GM13977 (cell line): Measurements from ENCODE around the gene DLG4.

Experiments
- DNase-seq: peaks from one replicate; pipeline ENCODE4 v3.0.0; 2012; ENCODE audit warnings: low spot score
- in situ Hi-C: fragments of 300-500 bp; cut with MboI; formaldehyde crosslinking; loops from one replicate; pipeline ENCODE4 v1.12.0; 2022; ENCODE audit warnings: low sequenced_read_pairs, low pct_unique_long_range_greater_than_20kb, mixed read lengths, inconsistent platforms; ENCODE audit not compliant: unreplicated experiment
- TF ChIP-seq, protein P1 (sequence below): IDR thresholded peaks from 2 replicates; pipeline ENCODE4 v1.5.1; 2012; ENCODE audit warnings: mild to moderate bottlenecking, control low read depth; ENCODE audit not compliant: insufficient read depth; ENCODE audit errors: extremely low read depth, missing control alignments

The DLG4 gene

DNA sequence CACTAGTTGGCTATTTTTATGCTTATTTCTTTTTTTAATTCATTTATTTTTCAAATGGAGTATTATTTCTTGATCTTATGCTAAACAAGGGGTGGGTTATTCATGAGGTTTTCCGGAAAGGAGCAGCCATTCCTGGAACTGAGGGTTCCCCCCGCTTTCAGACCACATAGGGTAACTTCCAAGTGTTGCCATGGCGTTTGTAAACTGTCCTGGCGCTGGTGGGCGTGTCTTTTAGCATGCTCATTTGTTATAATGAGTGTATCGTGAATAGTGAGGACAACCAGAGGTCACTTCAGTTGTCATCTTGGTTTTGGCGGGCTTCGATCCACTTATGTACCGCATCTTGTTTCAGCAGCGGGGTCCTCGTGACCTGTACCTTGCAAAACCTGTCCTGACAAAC, 75.4 kb downstream of the DLG4 start:
- in situ Hi-C loops: loop anchor here (25.0 kb wide), 1 partner anchor 232 kb away; no protein-coding TSS in a partner anchor
- DNase-seq: no peak
- TF ChIP-seq, protein P1, sequence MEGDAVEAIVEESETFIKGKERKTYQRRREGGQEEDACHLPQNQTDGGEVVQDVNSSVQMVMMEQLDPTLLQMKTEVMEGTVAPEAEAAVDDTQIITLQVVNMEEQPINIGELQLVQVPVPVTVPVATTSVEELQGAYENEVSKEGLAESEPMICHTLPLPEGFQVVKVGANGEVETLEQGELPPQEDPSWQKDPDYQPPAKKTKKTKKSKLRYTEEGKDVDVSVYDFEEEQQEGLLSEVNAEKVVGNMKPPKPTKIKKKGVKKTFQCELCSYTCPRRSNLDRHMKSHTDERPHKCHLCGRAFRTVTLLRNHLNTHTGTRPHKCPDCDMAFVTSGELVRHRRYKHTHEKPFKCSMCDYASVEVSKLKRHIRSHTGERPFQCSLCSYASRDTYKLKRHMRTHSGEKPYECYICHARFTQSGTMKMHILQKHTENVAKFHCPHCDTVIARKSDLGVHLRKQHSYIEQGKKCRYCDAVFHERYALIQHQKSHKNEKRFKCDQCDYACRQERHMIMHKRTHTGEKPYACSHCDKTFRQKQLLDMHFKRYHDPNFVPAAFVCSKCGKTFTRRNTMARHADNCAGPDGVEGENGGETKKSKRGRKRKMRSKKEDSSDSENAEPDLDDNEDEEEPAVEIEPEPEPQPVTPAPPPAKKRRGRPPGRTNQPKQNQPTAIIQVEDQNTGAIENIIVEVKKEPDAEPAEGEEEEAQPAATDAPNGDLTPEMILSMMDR: no peak

DNA sequence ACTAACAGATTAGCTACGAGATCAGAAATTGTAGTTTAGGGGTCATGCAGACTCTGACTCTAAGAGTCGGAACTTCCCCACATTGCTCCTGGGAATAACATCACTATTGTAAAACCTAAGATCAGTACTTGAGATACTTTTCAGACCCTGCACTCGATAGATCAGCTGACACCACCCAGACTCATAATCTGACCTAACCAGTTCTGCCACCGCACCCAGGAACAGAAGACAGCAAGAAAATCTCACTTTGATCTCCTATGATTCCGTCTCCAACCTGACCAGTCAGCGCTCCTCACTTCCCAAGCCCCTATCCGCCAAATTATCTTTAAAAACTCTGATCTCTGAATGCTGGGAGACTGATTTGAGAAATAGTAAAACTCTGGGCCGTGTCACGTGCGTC, 77.8 kb downstream of the DLG4 start:
- in situ Hi-C loops: loop anchor here (25.0 kb wide), 1 partner anchor 230 kb away; no protein-coding TSS in a partner anchor
- no peak for DNase-seq
- TF ChIP-seq, protein P1: no peak

DNA sequence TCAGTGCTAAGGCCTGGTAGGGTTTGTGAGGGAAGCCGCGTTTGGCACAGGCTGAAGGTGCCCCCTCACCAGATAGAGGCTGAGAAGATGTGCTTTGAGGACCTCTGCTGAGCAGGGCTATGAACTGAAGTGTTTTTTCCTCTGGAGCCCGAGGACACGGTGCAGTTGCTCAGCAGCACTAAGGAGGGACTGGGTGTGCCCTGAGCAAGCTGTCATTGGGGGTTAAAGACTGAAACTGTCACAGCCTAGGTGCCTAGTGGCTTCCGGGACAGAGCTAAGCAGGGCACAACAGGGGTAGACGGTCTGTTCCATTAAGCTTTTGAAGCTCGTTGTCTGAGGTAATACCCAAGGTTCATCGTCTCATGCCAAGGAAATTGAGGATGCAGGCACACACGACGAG, 80.2 kb downstream of the DLG4 start:
- in situ Hi-C loops: loop anchor here (25.0 kb wide), 1 partner anchor 227 kb away; no protein-coding TSS in a partner anchor
- TF ChIP-seq, protein P1: no peak
- DNase-seq: no peak

DNA sequence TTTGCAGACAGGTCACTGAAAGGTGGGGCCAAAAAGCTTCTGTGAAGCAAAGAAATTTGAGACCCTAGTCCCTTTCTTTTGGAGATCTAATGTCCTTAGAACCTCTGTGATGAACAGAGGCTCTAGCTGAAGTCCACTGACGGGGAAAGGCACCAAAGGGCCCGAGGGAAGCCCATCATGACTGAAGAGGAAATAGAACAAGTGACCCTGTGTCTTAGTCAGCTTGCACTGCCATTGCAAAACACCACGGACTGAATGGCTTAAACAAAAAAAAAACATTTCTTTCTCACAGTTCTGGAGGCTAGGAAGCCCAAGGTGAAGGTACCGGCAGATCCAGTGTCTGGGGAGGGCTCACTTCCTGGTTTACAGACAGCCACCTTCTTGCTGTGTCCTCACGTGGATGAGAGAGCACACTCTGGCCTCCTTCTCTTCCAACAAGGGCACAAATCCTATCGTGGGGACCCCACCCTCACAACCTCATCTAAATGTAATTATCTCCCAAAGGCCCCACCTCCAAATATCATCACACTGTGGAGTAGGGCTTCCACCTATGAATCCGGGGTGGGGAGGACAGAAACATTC, 80.7 kb downstream of the DLG4 start:
- DNase-seq: no peak
- in situ Hi-C loops: loop anchor here (25.0 kb wide), 1 partner anchor 227 kb away; no protein-coding TSS in a partner anchor
- TF ChIP-seq, protein P1: no peak

DNA sequence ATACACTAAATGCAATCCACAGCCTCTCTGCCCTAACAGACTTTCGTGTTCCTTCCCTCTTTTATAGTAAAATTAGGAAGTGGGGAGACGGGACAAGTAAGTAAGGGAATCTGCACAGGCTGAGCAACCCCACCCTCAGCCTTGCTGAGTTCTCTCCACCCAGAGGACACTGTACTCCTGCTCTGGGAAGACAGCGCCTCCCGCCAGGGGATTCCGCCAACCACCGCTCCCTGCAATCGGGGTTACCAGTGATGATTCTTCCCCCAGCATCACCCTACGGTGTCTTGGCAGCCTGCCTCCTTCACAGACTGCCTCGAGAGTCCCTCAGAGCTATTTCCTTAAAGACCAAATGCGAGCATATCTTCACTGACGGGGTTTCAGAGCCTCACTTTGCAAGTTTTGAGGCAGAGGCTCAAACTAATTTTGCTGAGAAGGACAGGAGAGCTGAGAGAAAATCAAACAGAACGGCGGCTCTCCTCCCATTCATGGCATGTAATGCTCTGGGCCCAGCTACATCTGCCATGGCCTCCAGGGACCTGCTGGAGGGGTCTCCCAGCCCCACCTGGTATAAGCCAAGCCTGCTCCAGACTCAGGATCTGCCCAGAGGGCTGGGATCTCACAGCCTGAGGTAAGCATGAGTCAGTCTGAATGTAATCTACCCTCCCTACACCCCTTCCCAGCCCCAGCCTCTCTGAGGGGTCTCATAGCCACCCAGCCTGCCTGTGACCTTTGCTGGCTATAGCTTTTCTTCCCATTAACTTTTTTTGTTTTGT, 82.3 kb downstream of the DLG4 start:
- TF ChIP-seq, protein P1: no peak
- in situ Hi-C loops: loop anchor here (25.0 kb wide), 1 partner anchor 225 kb away; no protein-coding TSS in a partner anchor

More for the DNA sequence above, 82.3 kb downstream of the DLG4 start:
- no peak for DNase-seq
